ENCODE results near the gene KLHL36. TPM values are rescaled to one million over a fixed set of nuclear protein-coding genes. Genes with fewer than 3 reads are reported as not detected.
A peak's percentile ranks its signal among the peaks of the same experiment; 100 is the strongest.

Gene KLHL36
- total RNA-seq, 1 experiment from 2014 or later: 93.6 TPM

GRCh38 chr16:84613408-84614072, 34.8 kb upstream of the KLHL36 start:
- BruUV-seq (replicated peaks): no TSS peak
- TF ChIP-seq, protein P1, sequence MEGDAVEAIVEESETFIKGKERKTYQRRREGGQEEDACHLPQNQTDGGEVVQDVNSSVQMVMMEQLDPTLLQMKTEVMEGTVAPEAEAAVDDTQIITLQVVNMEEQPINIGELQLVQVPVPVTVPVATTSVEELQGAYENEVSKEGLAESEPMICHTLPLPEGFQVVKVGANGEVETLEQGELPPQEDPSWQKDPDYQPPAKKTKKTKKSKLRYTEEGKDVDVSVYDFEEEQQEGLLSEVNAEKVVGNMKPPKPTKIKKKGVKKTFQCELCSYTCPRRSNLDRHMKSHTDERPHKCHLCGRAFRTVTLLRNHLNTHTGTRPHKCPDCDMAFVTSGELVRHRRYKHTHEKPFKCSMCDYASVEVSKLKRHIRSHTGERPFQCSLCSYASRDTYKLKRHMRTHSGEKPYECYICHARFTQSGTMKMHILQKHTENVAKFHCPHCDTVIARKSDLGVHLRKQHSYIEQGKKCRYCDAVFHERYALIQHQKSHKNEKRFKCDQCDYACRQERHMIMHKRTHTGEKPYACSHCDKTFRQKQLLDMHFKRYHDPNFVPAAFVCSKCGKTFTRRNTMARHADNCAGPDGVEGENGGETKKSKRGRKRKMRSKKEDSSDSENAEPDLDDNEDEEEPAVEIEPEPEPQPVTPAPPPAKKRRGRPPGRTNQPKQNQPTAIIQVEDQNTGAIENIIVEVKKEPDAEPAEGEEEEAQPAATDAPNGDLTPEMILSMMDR (IDR thresholded peaks at IDR 0.05; ENCODE audit: unreplicated experiment): no peak
- intact Hi-C loops (cut with micrococcal nuclease; ENCODE audit: unreplicated experiment): no loop called here
- H3K4me1 Mint-ChIP-seq (ENCODE audit: low read depth, unreplicated experiment): peaks cover 47% of the 10 kb centered on the region
- peak overlapping the region; percentile 11 for H3K27ac Mint-ChIP-seq (ENCODE audit: unreplicated experiment)
- H3K4me3 Mint-ChIP-seq (ENCODE audit: low read depth, unreplicated experiment): peak overlapping the region; percentile 98
- H3K9me3 Mint-ChIP-seq (ENCODE audit: low read depth, unreplicated experiment): no peaks in the 10 kb centered on the region
- no peaks in the 10 kb centered on the region for H3K27me3 Mint-ChIP-seq (ENCODE audit: unreplicated experiment)
- CTCF ChIA-PET: interaction anchor here (1.6 kb wide), 1 partner anchor 15 kb away, joined by 3 read pairs; no protein-coding TSS in a partner anchor
- no peak for DNase-seq
- H3K36me3 Mint-ChIP-seq (ENCODE audit: insufficient read depth, unreplicated experiment): peaks cover 63% of the 10 kb centered on the region

DNA sequence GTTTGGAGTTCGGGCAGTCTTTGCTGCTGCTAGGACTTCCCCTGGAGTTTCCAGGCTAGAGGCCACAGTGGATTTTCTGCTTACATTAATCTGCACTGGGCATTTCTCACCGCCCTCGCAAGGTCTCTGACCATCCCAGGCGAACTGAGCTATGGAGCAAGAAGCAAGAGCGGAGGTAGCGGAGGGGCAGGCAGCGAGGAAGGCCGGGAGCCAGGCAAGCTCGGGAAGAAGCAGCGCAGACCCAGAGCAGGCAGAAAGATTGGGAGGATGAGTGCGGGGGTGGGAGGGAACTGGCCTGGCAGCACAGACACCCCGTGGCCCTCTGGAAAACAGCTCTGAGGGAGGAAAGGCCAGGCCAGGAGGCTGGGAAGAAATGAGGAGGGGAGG, 34.2 kb upstream of the KLHL36 start:
- Mint-ChIP-seq H3K4me3 (ENCODE audit: low read depth, unreplicated experiment) (peak overlapping the region; percentile 98), H3K9me3 (ENCODE audit: low read depth, unreplicated experiment) (no peaks in the 10 kb centered on the region), H3K4me1 (ENCODE audit: low read depth, unreplicated experiment) (peaks cover 51% of the 10 kb centered on the region), H3K36me3 (ENCODE audit: insufficient read depth, unreplicated experiment) (peaks cover 68% of the 10 kb centered on the region), H3K27ac (ENCODE audit: unreplicated experiment) (no peak overlapping the region), H3K27me3 (ENCODE audit: unreplicated experiment) (no peaks in the 10 kb centered on the region)
- CTCF ChIA-PET: no interaction called here
- intact Hi-C loops (cut with micrococcal nuclease; ENCODE audit: unreplicated experiment): no loop called here
- TF ChIP-seq, protein P1 (IDR thresholded peaks at IDR 0.05; ENCODE audit: unreplicated experiment): no peak
- BruUV-seq (replicated peaks): no TSS peak
- DNase-seq: no peak

GRCh38 chr16:84614623-84614967, 33.7 kb upstream of the KLHL36 start:
- BruUV-seq (replicated peaks): no TSS peak
- no peak for DNase-seq
- H3K36me3 Mint-ChIP-seq (ENCODE audit: insufficient read depth, unreplicated experiment): peaks cover 71% of the 10 kb centered on the region
- intact Hi-C loops (cut with micrococcal nuclease; ENCODE audit: unreplicated experiment): no loop called here
- TF ChIP-seq, protein P1 (IDR thresholded peaks at IDR 0.05; ENCODE audit: unreplicated experiment): no peak
- no peaks in the 10 kb centered on the region for H3K27me3 Mint-ChIP-seq (ENCODE audit: unreplicated experiment)
- peak overlapping the region; percentile 98 for H3K4me3 Mint-ChIP-seq (ENCODE audit: low read depth, unreplicated experiment)
- H3K4me1 Mint-ChIP-seq (ENCODE audit: low read depth, unreplicated experiment): peaks cover 57% of the 10 kb centered on the region
- no peaks in the 10 kb centered on the region for H3K9me3 Mint-ChIP-seq (ENCODE audit: low read depth, unreplicated experiment)
- CTCF ChIA-PET: no interaction called here
- no peak overlapping the region for H3K27ac Mint-ChIP-seq (ENCODE audit: unreplicated experiment)

DNA sequence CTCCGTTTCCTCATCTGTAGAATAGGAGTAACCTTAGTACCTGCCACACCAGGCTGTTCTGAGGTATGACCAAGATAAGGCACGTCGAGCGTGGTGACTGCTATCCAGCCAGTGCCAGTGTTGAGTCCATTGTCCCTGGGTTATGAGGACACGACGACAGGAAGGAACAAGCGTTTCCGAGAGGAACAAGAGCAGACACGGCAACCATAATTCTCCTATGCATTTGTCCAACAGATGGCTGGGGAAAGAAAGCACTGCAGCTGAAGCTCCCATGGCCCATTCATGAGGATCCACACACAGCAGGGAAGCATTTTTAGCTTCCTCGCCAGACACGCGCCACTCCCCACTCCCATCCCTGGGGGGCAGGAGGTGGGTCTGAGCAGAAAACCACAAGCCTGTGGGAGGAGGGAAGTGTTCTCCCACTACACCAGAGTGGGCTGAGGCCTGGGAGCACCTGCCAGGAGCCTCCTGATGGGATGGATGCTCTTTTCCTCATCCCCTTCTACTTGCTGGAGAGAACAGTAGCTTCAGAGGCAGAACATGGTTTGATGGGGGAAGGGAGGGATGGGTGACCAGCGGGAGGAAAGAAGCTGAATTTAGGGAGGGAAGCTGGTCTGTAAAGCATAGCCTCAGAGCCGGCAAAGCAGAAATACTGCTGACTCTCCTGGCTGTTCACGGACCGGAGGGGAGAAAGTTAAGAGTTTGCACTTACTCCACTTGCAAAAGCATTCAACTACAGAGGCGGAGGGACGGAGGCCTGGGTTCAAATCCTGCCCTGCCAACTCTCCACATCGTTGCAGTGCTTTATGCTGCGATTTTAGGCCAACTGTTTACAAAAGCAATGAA, 33.1 kb upstream of the KLHL36 start:
- CTCF ChIA-PET: interaction anchor here (0.5 to 2.4 kb wide), 2 partner anchors 12 to 45 kb away, joined by 5 to 6 read pairs; no protein-coding TSS in a partner anchor
- Mint-ChIP-seq H3K27me3 (ENCODE audit: unreplicated experiment) (no peaks in the 10 kb centered on the region), H3K27ac (ENCODE audit: unreplicated experiment) (no peak overlapping the region), H3K4me3 (ENCODE audit: low read depth, unreplicated experiment) (peak overlapping the region; percentile 98), H3K4me1 (ENCODE audit: low read depth, unreplicated experiment) (peaks cover 63% of the 10 kb centered on the region), H3K9me3 (ENCODE audit: low read depth, unreplicated experiment) (no peaks in the 10 kb centered on the region), H3K36me3 (ENCODE audit: insufficient read depth, unreplicated experiment) (peaks cover 71% of the 10 kb centered on the region)
- DNase-seq: no peak
- no TSS peak for BruUV-seq (replicated peaks)
- TF ChIP-seq, protein P1 (IDR thresholded peaks at IDR 0.05; ENCODE audit: unreplicated experiment): no peak
- intact Hi-C loops (cut with micrococcal nuclease; ENCODE audit: unreplicated experiment): no loop called here

Data from Calu3 (cell line).